ENCODE results near the gene CD300LF. TPM values are rescaled to one million over a fixed set of nuclear protein-coding genes. Genes with fewer than 3 reads are reported as not detected.

The CD300LF gene
- not detected in 2 replicates for total RNA-seq

GRCh38 chr17:74712756-74713155 is at the start of gene CD300LF:
CD300LF (minus strand) TSS chr17:74712923; CDS start chr17:74712866, 57 bp downstream.

DNA sequence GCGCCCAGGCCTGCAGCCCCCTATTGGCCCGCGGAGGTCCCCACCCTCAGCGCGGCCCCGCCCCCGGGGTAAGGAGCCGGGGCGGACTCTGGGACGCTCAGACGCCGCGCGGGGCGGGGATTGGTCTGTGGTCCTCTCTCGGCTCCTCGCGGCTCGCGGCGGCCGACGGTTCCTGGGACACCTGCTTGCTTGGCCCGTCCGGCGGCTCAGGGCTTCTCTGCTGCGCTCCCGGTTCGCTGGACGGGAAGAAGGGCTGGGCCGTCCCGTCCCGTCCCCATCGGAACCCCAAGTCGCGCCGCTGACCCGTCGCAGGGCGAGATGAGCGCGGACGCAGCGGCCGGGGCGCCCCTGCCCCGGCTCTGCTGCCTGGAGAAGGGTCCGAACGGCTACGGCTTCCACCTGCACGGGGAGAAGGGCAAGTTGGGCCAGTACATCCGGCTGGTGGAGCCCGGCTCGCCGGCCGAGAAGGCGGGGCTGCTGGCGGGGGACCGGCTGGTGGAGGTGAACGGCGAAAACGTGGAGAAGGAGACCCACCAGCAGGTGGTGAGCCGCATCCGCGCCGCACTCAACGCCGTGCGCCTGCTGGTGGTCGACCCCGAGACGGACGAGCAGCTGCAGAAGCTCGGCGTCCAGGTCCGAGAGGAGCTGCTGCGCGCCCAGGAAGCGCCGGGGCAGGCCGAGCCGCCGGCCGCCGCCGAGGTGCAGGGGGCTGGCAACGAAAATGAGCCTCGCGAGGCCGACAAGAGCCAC is 36.0 kb upstream of the CD300LF start, which contains the start of gene NHERF1:
Gene NHERF1, plus strand, starts transcription at position 100 of the 750 bp plus-strand sequence. Its CDS starts 219 bp downstream, at position 319.

GRCh38 chr17:74736513-74737298 is 24.0 kb upstream of the CD300LF start, which contains the start of gene RAB37:
RAB37 (plus strand) TSS chr17:74737256; CDS start chr17:74737273, 17 bp downstream.

Other genes with a start within 250 kb of the CD300LF start
- gene CD300A, start 246.3 kb downstream of the CD300LF start, total RNA-seq = not detected in 2 replicates
- gene CD300LB, start 181.4 kb downstream of the CD300LF start, total RNA-seq = not detected in 2 replicates
- gene CD300C, start 166.8 kb downstream of the CD300LF start, total RNA-seq = 0.13 TPM in 1 of 2 replicates, not detected in the other
- not detected in 2 replicates for gene CD300H, start 145.4 kb downstream of the CD300LF start, total RNA-seq
- gene CD300LD, start 120.6 kb downstream of the CD300LF start, total RNA-seq = not detected in 2 replicates
- not detected in 2 replicates for gene CD300E, start 89.2 kb downstream of the CD300LF start, total RNA-seq
- 1.1 and 2.5 TPM in 2 replicates for gene RAB37, start 24.3 kb upstream of the CD300LF start, total RNA-seq
- 22.6 and 30.1 TPM in 2 replicates for gene NHERF1, start 35.7 kb upstream of the CD300LF start, total RNA-seq
- gene NAT9, start 63.4 kb upstream of the CD300LF start, total RNA-seq = 36.7 and 41.0 TPM in 2 replicates
- gene GRIN2C, start 147.0 kb upstream of the CD300LF start, total RNA-seq = under 0.01 TPM in 1 of 2 replicates, not detected in the other
- 16.6 and 19.6 TPM in 2 replicates for gene FDXR, start 160.1 kb upstream of the CD300LF start, total RNA-seq
- not detected in 2 replicates for gene FADS6, start 180.7 kb upstream of the CD300LF start, total RNA-seq
- gene USH1G, start 210.3 kb upstream of the CD300LF start, total RNA-seq = not detected in 2 replicates
- not detected in 2 replicates for gene OTOP2, start 211.3 kb upstream of the CD300LF start, total RNA-seq
- gene OTOP3, start 223.0 kb upstream of the CD300LF start, total RNA-seq = not detected in 2 replicates

Data from aortic smooth muscle cell (primary cell).